Heart right ventricle (tissue), 16 donors: Measurements from ENCODE around the gene PSAPL1. TPM values are rescaled to one million over a fixed set of nuclear protein-coding genes. Genes with fewer than 3 reads are reported as not detected.

Source experiments
- ATAC-seq, 8 donors: fragments of 200-7000 bp; cut with Tn5 transposase; one replicate each; pipeline ENCODE4 v1.9.1; 2020; ENCODE audit warnings: mild to moderate bottlenecking in 8 of 8, moderate library complexity in 8 of 8, moderate number of reproducible peaks in 1 of 8
- DNase-seq, 2 donors: peaks; one replicate each; pipeline ENCODE4 v3.0.0-alpha.2; 2020
- H3K27ac ChIP-seq, 10 donors: fragments of 200-600 bp; sonication (generic) in 2 of 10; one replicate each; pipeline versions ENCODE4 v1.5.0 to v1.8.0; 2020 to 2022; ENCODE audit warnings: mild to moderate bottlenecking in 3 of 10
- H3K27me3 ChIP-seq, 7 donors: fragments of 200-600 bp; one replicate each; pipeline ENCODE4 v1.8.0; 2021 to 2022; ENCODE audit warnings: mild to moderate bottlenecking in 2 of 7
- H3K36me3 ChIP-seq, 9 donors: fragments of 200-600 bp; sonication (generic) in 1 of 9; one replicate each; pipeline versions ENCODE4 v1.5.0 to v1.8.0; 2020 to 2022; ENCODE audit warnings: mild to moderate bottlenecking in 2 of 9
- H3K4me1 ChIP-seq, 9 donors: fragments of 200-600 bp; sonication (generic) in 1 of 9; one replicate each; pipeline versions ENCODE4 v1.5.0 to v1.8.0; 2020 to 2022; ENCODE audit warnings: mild to moderate bottlenecking in 4 of 9
- H3K4me3 ChIP-seq, 10 donors: fragments of 200-600 bp; sonication (generic) in 2 of 10; one replicate each; pipeline versions ENCODE4 v1.5.0 to v1.8.0; 2020 to 2022; ENCODE audit warnings: mild to moderate bottlenecking in 7 of 10, moderate library complexity in 2 of 10
- H3K9me3 ChIP-seq, 11 donors: fragments of 200-600 bp in 10 of 11; sonication (generic) in 2 of 11; one replicate each; pipeline versions ENCODE4 v1.5.0 to v1.8.0; 2013 to 2022; ENCODE audit warnings: mild to moderate bottlenecking in 2 of 11, control low read depth in 1 of 11, moderate library complexity in 1 of 11
- CTCF ChIP-seq, 9 donors: fragments of 200-600 bp; sonication (generic) in 2 of 9; IDR thresholded peaks; one replicate each; pipeline versions ENCODE4 v1.5.0 to v1.8.0; 2021 to 2022; ENCODE audit warnings: antibody characterized with exemption in 9 of 9, mild to moderate bottlenecking in 5 of 9, moderate library complexity in 1 of 9
- WGBS, 2 donors: extraction: QIAGEN DNeasy Blood & Tissue Kit; methylation state at CpG; one replicate each; pipeline ENCODE4 v1.1.7; 2013; ENCODE audit warnings: inconsistent platforms in 1 of 2; 5-methylcytosine and 5-hydroxymethylcytosine counted together
- intact Hi-C, 10 donors: fragments of 100-400 bp; cut with DNase I; formaldehyde crosslinking; loops; one replicate each; pipeline versions ENCODE4 v1.11.1 to v1.14.2; 2022
- polyA plus RNA-seq, 2 donors: library from polyadenylated mRNA; stranded (reverse); fragments of 200-250 nt; gene quantifications; one replicate each; pipeline ENCODE4 v1.2.3, GENCODE V29; 2013
- total RNA-seq, 10 donors: library from RNA; stranded (reverse); fragmentation: NEBNext Ultra II Directional in 3 of 10; extraction: Animal tissue kit (Norgen Biotek cat#: 25700) in 3 of 10; gene quantifications; one replicate each; pipeline versions ENCODE4 v1.2.1 to v1.2.4, GENCODE V29; 2021 to 2023
- donor health status: Arrhythmogenic right ventricular cardiomyopathy.
- donor health status: ischemic (EF 13 %, LVEDD 7.1; RV severe dilation, severe dysfunction).
- donor health status: healthy with polysubstance abuse.
- donor health status: DM: no; HTN: yes; CAD: no.
- donor health status: DM: no; HTN: no; CAD: no.
- donor health status: ischemic (EF 25% LVEDD 6.9; RV normal size, moderate dysfunction).
- donor health status: ischemic (EF 25% LVEDD 5.7; RV mildly dilated, moderate dysfunction).
- donor health status: healthy.
- donor health status: DM: yes; HTN: yes; CAD: no.
- donor health status: Ischemic cardiomyopathy.
- donor health status: ischemic (EF 35%, LVEDD 5.7; RV mildly dilated, moderate dysfunction).
- donor health status: nonischemic (EF 11% LVEDD 7.7; RV severe dilation, severe dysfunction).
- donor health status: DM: yes; HTN: yes; CAD: no.
- donor health status: PGD.
- donor health status: ischemic (EF 29% LVEDD 5.4; RV normal size, mild dysfunction).
- donor health status: nonischemic (EF 23%, LVEDD 6.1; RV moderate dilation, normal function).

Gene PSAPL1
- total and polyA plus RNA-seq, 12 donors = 0.05 TPM; not detected in 11

- Histone ChIP-seq H3K4me3 (no peak overlapping the region), H3K27me3 (no peaks in the 10 kb centered on the region), H3K36me3 (no peaks in the 10 kb centered on the region), H3K9me3 (peaks cover 0 to 8% (median 0%) of the 10 kb centered on the region in 11 donors), H3K27ac (no peak overlapping the region), H3K4me1 (no peaks in the 10 kb centered on the region)
- DNase-seq = no peak
- WGBS, 2 donors = 93% methylated on average over 9 of the region's 9 CpGs
- no peak for ATAC-seq
- intact Hi-C loops = no loop called here
- no peak for TF ChIP-seq CTCF (IDR thresholded peaks at IDR 0.05)
These were observed 11.9 kb downstream of the PSAPL1 start for GRCh38 chr4:7422898-7423180.

- no peak for ATAC-seq
- DNase-seq = no peak
- intact Hi-C loops = no loop called here
- WGBS, 2 donors = 84 to 93% methylated on average over 19 of the region's 19 CpGs
- no peak for TF ChIP-seq CTCF (IDR thresholded peaks at IDR 0.05)
- no peaks in the 10 kb centered on the region for H3K36me3 ChIP-seq
- no peak overlapping the region for H3K27ac ChIP-seq
- no peak overlapping the region for H3K4me3 ChIP-seq
- H3K27me3 ChIP-seq = no peaks in the 10 kb centered on the region
- H3K9me3 ChIP-seq = peaks cover 0 to 8% (median 0%) of the 10 kb centered on the region in 11 donors
- H3K4me1 ChIP-seq = no peaks in the 10 kb centered on the region
These were observed 12.4 kb downstream of the PSAPL1 start for GRCh38 chr4:7422151-7422897.

GRCh38 chr4:7421356-7422150 lies 13.2 kb downstream of the PSAPL1 start:
- H3K27ac ChIP-seq = no peak overlapping the region
- no peaks in the 10 kb centered on the region for H3K27me3 ChIP-seq
- no peaks in the 10 kb centered on the region for H3K36me3 ChIP-seq
- intact Hi-C loops = no loop called here
- 78 to 90% methylated on average over 24 of the region's 24 CpGs for WGBS, 2 donors
- TF ChIP-seq CTCF (IDR thresholded peaks at IDR 0.05) = no peak
- DNase-seq = no peak
- H3K9me3 ChIP-seq = peaks cover 0 to 8% (median 0%) of the 10 kb centered on the region in 11 donors
- H3K4me3 ChIP-seq = no peak overlapping the region
- no peaks in the 10 kb centered on the region for H3K4me1 ChIP-seq
- no peak for ATAC-seq

- H3K27me3 ChIP-seq = no peaks in the 10 kb centered on the region
- no peaks in the 10 kb centered on the region for H3K4me1 ChIP-seq
- no peak overlapping the region for H3K27ac ChIP-seq
- intact Hi-C loops = no loop called here
- no peak overlapping the region for H3K4me3 ChIP-seq
- TF ChIP-seq CTCF (IDR thresholded peaks at IDR 0.05) = no peak
- 75 to 80% methylated on average over 14 of the region's 14 CpGs for WGBS, 2 donors
- H3K36me3 ChIP-seq = no peaks in the 10 kb centered on the region
- ATAC-seq = no peak
- no peak for DNase-seq
- peaks cover 0 to 8% (median 0%) of the 10 kb centered on the region in 11 donors for H3K9me3 ChIP-seq
These were observed 14.1 kb downstream of the PSAPL1 start for GRCh38 chr4:7420661-7421040.
